Psoas muscle (tissue), 8 donors: ENCODE data around the gene PCNX2. TPM values are rescaled to one million over a fixed set of nuclear protein-coding genes. Genes with fewer than 3 reads are reported as not detected.

Experiments used
- ATAC-seq, 4 donors: fragments of 200-7000 bp; cut with Tn5 transposase; one replicate each; pipeline ENCODE4 v1.9.1; 2020; ENCODE audit warnings: moderate library complexity in 3 of 4, mild to moderate bottlenecking in 2 of 4
- DNase-seq, 2 donors: peaks; one replicate each; pipeline ENCODE4 v3.0.0-alpha.2; 2020
- H3K27ac ChIP-seq: fragments of 200-600 bp; one replicate; pipeline ENCODE4 v1.8.0; 2022
- H3K27me3 ChIP-seq, 3 donors: fragments of 200-600 bp in 1 of 3; one replicate each; pipeline versions ENCODE4 v1.6.1 to v1.8.0; 2013 to 2022; ENCODE audit warnings: low read length in 2 of 3, mild to moderate bottlenecking in 2 of 3, moderate library complexity in 1 of 3; ENCODE audit not compliant: insufficient read depth in 3 of 3
- H3K36me3 ChIP-seq, 2 donors: fragments of 200-600 bp in 1 of 2; one replicate each; pipeline versions ENCODE4 v1.6.1 to v1.8.0; 2013 to 2022; ENCODE audit warnings: low read depth in 1 of 2, mild to moderate bottlenecking in 1 of 2, moderate library complexity in 1 of 2; ENCODE audit not compliant: insufficient read depth in 1 of 2
- H3K4me1 ChIP-seq: fragments of 200-600 bp; one replicate; pipeline ENCODE4 v1.8.0; 2022
- H3K4me3 ChIP-seq: fragments of 200-600 bp; one replicate; pipeline ENCODE4 v1.8.0; 2022; ENCODE audit warnings: mild to moderate bottlenecking
- H3K9me3 ChIP-seq: fragments of 200-600 bp; one replicate; pipeline ENCODE4 v1.8.0; 2022
- WGBS, 3 donors: extraction: QIAGEN DNeasy Blood & Tissue Kit; methylation state at CpG; one replicate each; pipeline versions ENCODE4 v1.1.6 to v1.1.7; 2013; 5-methylcytosine and 5-hydroxymethylcytosine counted together
- intact Hi-C, 2 donors: fragments of 100-400 bp; cut with DNase I; formaldehyde crosslinking; loops; one replicate each; pipeline versions ENCODE4 v1.11.0 to v1.14.2; 2022
- polyA plus RNA-seq, 3 donors: library from polyadenylated mRNA; stranded (reverse); fragments of 200-250 nt; gene quantifications; one replicate each; pipeline ENCODE4 v1.2.3, GENCODE V29; 2013
- total RNA-seq, 4 donors: library from RNA; stranded (reverse); fragmentation: NEBNext Ultra II Directional in 2 of 4; extraction: Animal tissue kit (Norgen Biotek cat#: 25700) in 2 of 4; gene quantifications; one replicate each; pipeline versions ENCODE4 v1.2.1 to v1.2.4, GENCODE V29; 2021 to 2023
- TF ChIP-seq, protein P1 (sequence below): fragments of 200-600 bp; IDR thresholded peaks from one replicate; pipeline ENCODE4 v1.8.0; 2022; ENCODE audit warnings: antibody characterized with exemption
- donor health status: healthy with polysubstance abuse.
- donor health status: DM: no; HTN: no; CAD: no; lungs with moderate emphysema.
- donor health status: Bipolar disorder and iron deficiency.
- donor health status: healthy.
- donor health status: DM: yes; HTN: yes; CAD: no.
- donor health status: DM: no; HTN: no; CAD: no.
- donor health status: DM: no; HTN: no; CAD: no.
- donor health status: DM: yes; HTN: yes; CAD: no.

PCNX2 gene
- total and polyA plus RNA-seq, 7 donors = 0.16 to 1.1 (median 0.54) TPM

DNA sequence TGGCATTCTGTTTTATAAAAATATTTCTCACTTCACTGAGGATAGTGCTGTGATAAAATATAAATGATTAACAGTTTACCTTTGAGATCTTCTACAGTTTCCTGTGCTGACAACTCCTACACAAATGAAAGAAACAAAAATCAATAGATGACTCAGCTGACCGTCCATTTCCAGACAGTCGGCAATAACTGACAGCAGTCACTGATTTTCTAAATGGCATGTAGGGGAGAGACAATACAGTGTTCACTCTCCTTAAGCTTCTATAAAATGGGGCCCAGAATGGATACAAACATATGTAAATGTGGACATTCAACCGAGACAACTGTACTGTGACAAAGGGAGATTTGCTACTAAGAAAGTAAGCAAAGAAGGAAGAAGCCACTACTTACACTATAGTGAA is 34.3 kb downstream of the PCNX2 start:
- no peaks in the 10 kb centered on the region for H3K36me3 ChIP-seq
- H3K4me3 ChIP-seq = no peak overlapping the region
- ATAC-seq = no peak
- no peak for DNase-seq
- no peaks in the 10 kb centered on the region for H3K9me3 ChIP-seq
- no peaks in the 10 kb centered on the region for H3K4me1 ChIP-seq
- H3K27me3 ChIP-seq = no peaks in the 10 kb centered on the region
- WGBS, 3 donors = 61 to 87% (median 84%) methylated on average over 3 of the region's 3 CpGs
- no peak overlapping the region for H3K27ac ChIP-seq
- TF ChIP-seq, protein P1, sequence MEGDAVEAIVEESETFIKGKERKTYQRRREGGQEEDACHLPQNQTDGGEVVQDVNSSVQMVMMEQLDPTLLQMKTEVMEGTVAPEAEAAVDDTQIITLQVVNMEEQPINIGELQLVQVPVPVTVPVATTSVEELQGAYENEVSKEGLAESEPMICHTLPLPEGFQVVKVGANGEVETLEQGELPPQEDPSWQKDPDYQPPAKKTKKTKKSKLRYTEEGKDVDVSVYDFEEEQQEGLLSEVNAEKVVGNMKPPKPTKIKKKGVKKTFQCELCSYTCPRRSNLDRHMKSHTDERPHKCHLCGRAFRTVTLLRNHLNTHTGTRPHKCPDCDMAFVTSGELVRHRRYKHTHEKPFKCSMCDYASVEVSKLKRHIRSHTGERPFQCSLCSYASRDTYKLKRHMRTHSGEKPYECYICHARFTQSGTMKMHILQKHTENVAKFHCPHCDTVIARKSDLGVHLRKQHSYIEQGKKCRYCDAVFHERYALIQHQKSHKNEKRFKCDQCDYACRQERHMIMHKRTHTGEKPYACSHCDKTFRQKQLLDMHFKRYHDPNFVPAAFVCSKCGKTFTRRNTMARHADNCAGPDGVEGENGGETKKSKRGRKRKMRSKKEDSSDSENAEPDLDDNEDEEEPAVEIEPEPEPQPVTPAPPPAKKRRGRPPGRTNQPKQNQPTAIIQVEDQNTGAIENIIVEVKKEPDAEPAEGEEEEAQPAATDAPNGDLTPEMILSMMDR = no peak
- intact Hi-C loops = no loop called here

DNA sequence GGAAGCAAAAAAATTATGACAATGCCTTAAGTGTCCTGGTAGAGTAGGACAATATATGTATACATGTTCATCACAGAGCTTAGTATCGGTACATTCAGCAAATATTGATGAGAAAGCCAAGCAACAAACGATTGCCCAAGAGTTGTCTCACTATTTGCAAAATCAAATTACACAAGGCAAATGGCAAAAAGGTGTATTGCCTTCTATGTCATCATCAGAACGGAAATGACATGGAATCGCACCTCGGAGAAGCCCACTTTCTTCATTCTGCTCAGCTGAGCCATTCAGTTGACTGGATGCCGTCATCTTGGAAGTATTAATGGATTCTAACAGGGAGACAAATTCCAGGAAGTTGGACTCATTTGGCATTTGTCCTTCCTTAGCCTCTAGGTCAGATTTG is 37.7 kb downstream of the PCNX2 start:
- H3K36me3 ChIP-seq = no peaks in the 10 kb centered on the region
- DNase-seq (no peak), ATAC-seq (no peak)
- TF ChIP-seq, protein P1 = no peak
- H3K9me3 ChIP-seq = no peaks in the 10 kb centered on the region
- intact Hi-C loops = no loop called here
- H3K4me3 ChIP-seq = no peak overlapping the region
- no peaks in the 10 kb centered on the region for H3K4me1 ChIP-seq
- H3K27me3 ChIP-seq = no peaks in the 10 kb centered on the region
- H3K27ac ChIP-seq = no peak overlapping the region
- WGBS, 3 donors = 93 to 95% (median 93%) methylated on average over 6 of the region's 6 CpGs

DNA sequence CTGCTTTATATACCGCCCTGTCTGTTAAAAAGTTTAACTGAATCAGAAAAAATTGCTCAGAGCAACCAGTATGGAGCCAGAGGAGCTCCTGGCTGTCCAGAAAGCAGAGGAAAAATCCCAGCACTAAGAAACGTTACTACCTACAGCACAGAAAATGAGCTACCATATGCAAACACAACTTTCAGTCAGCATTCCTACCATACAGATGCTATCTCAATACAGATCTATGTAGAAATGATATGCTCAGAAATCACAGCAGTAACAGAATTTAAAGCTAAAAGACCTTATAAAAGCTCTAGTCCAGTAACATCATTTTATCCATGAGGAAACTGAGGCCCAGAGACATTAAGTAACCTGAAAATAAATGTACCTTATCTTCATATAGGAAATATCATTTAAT is 38.7 kb downstream of the PCNX2 start:
- Histone ChIP-seq H3K27me3 (no peaks in the 10 kb centered on the region), H3K4me3 (no peak overlapping the region), H3K27ac (no peak overlapping the region), H3K4me1 (no peaks in the 10 kb centered on the region), H3K36me3 (no peaks in the 10 kb centered on the region), H3K9me3 (no peaks in the 10 kb centered on the region)
- ATAC-seq (no peak), DNase-seq (no peak)
- TF ChIP-seq, protein P1 = no peak
- intact Hi-C loops = no loop called here
- 90 to 96% (median 90%) methylated on average over 2 of the region's 2 CpGs for WGBS, 3 donors

DNA sequence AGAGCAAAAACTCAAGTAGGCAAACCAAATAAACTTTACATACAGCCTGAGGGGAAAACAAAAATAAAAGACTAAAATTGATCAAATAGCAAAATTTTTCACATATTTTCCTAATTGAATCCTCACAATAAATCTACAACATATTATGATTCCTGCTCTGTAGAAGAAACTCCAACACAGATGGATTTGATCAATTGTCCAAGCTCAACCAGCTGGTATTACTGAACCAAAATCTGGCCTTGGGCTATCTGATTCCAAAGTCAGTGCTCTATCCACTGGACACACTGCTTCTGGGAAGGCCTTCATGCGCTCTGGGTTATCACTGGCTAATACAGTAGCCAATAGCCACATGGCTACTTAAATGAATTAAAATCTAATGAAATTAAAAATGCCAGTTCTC is 39.3 kb downstream of the PCNX2 start:
- ATAC-seq (no peak), DNase-seq (no peak)
- WGBS, 3 donors = 95 to 100% (median 96%) methylated on average over 1 of the region's 1 CpG
- H3K4me3 ChIP-seq = no peak overlapping the region
- TF ChIP-seq, protein P1 = no peak
- no peaks in the 10 kb centered on the region for H3K36me3 ChIP-seq
- no peaks in the 10 kb centered on the region for H3K4me1 ChIP-seq
- intact Hi-C loops = no loop called here
- no peaks in the 10 kb centered on the region for H3K27me3 ChIP-seq
- H3K27ac ChIP-seq = no peak overlapping the region
- no peaks in the 10 kb centered on the region for H3K9me3 ChIP-seq

DNA sequence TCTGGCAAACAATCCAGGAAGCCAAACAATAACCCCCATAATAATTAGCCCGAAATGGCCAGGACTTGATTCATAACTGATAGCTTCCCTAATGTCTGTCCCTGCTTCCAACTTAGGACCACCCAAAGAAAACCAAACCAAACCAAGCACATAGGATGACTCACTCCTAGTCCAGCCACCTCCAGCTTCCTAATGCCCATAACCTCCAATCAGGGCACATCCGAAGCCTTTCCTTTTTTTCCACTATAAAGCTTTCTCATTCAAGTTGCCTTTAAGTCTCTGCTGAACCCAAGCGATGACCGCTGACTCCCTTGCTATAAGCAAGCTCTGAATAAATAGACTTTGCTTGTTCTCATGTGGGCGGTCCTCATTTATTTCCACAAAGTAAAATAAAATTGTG is 40.4 kb downstream of the PCNX2 start:
- DNase-seq (no peak), ATAC-seq (no peak)
- no peak overlapping the region for H3K4me3 ChIP-seq
- no peak overlapping the region for H3K27ac ChIP-seq
- no peaks in the 10 kb centered on the region for H3K27me3 ChIP-seq
- TF ChIP-seq, protein P1 = no peak
- H3K4me1 ChIP-seq = no peaks in the 10 kb centered on the region
- WGBS, 3 donors = 86 to 91% (median 90%) methylated on average over 5 of the region's 5 CpGs
- H3K36me3 ChIP-seq = no peaks in the 10 kb centered on the region
- no peaks in the 10 kb centered on the region for H3K9me3 ChIP-seq
- intact Hi-C loops = no loop called here
